UCSD-AML1 (cell line): ENCODE data around the gene FLOT2.
"Not testable (repeated sequence)": the region's sequence is repeated elsewhere in the genome, so short reads cannot be mapped to it uniquely, and the experiment has no call there.

Experiments
- DNase-seq: peaks from one replicate; lab custom pipeline; 2025; ENCODE audit not compliant: unreplicated experiment; lab: John Stamatoyannopoulos, UW

The FLOT2 gene

DNA sequence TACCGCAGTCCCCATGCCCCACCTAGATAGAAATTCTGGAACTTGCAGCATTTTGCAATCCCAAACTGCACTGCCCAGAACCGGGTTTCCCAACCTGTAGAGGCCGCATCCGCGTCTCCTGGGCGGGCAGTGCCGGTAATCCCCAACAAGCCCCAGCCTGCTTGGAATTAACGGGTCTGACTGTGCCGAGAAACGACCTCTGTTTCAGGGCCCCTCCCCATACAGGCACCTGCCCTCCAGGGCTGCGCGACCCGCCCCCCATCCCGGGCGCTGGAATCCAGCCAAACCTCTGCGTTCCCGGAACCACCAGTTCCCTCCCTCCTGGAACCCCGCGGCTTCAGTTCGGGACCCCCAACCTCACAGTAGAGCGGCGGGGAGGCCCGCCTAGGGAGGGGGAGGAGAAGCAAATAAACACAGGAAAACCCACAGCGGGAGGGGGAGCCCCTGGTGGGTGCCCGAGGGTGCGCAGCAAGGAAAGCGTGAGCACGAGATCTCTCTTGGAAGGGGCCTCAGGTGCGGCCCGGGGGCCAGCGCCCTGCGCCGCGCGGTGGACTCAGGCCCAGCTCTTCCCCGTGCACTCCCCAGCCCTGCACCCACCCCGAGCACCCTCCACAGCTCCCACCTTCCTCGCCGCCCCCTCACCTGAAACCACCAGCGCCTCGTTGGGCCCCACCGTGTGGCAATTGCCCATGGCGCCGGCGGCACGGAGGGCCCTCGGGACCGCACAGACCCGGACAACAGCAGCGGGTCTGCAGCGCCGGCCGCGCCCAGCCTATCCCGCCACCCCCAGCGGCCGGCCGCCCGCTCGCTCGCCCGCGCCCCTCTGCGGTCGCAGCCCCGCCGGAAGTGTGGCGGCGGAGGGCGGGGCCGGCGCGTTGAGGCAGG, at the start of gene FLOT2:
FLOT2 (minus strand) TSS at position 850 of the 885 bp plus-strand sequence; CDS start at position 691, 159 bp downstream.
- DNase-seq: peak; percentile 69

GRCh38 chr17:28946239-28946638, 48.7 kb upstream of the FLOT2 start:
- DNase-seq: no peak

- no peak for DNase-seq
These were observed 47.6 kb upstream of the FLOT2 start for GRCh38 chr17:28944862-28945741.

GRCh38 chr17:28944343-28944742, 46.8 kb upstream of the FLOT2 start:
- DNase-seq: no peak

GRCh38 chr17:28942925-28943324, 45.4 kb upstream of the FLOT2 start:
- DNase-seq: no peak

GRCh38 chr17:28941251-28941650, 43.7 kb upstream of the FLOT2 start:
- DNase-seq: no peak

DNA sequence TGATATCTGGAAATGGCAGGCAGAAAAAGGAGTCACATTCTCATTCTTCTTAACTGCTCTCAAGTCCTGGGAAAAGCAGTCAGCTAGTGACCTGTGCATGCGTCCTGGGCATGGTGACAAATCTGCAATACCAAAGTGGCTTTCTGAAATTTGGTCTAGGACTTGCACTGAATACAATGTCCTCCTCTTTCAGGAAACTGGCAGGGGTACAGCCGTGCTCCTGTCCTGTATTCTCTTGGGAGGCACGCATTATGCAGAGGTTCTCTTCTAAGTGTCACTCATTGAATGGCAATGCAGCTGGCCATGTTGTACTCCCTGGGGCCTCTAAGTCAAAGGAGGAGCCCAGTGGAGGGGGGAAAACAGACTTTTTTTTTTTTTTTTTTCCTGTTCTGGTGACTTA, 43.1 kb upstream of the FLOT2 start:
- DNase-seq: no peak

DNA sequence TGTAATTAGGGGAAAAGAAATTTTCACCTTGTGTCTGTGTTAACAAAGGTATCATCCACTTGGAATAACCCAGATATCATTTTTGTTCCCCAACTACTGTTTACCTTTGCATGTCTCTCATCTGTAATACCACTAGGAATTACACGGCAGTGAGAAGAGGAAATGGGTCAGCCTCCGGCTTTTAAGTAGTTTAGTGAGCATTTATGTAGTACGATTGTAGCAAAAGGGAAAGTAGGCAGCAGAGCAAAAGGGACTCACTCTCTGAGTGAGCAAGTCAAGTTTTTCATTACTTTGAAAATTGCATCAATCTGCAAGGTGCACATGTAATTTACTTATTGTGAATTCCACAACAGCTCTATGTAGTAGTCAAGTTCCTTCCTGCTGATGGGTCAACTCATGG, 42.6 kb upstream of the FLOT2 start:
- no peak for DNase-seq

GRCh38 chr17:28938552-28938951, 41.0 kb upstream of the FLOT2 start:
- no peak for DNase-seq

DNA sequence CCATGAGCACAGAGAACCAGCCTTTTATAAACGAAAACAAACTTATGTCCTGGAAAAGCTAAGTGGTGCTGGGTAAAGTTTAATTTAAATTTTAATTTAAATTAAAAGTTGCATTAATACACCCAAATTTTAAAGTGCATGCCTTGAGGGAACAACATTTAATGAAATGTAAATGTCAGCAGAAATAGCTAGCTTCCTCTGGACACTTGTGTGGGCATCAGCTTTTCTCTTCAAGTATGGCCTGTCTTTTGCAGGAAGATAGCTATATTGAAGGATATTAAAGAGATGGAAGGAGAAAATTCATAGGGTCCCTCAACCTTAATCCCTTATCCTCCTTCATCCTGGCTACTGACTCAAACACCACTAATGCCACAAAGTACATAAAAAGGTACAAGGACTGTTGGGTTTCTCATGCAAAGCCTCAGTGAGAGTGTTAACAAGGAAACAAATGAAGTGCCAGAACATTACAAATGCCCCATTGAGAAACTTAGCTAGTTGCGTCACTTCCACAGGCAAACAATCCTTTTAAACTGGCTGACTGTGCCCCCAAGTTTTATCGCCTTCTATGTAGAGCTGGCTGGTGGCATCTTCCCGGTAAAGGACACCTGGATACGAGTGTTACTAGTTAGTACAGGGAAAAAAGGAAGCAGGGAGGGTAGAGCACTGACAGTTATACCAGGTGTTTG, 39.7 kb upstream of the FLOT2 start:
- DNase-seq: no peak

- DNase-seq: no peak
These were observed 38.4 kb upstream of the FLOT2 start for GRCh38 chr17:28935744-28936460.

DNA sequence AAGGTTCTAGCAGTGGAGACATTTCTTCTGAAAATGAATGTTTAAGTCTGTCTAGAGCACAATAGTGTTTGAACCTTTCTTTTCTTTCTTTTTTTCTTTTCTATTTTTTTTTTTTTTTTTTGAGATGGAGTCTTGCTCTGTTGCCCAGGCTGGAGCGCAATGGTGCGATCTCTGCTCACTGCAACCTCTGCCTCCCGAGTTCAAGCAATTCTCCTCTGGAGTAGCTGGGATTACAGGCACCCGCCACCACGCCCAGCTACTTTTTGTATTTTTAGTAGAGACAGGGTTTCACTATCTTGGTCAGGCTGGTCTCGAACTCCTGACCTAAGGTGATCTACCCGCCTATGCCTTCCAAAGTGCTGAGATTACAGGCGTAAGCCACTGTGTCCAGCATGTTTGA, 37.0 kb upstream of the FLOT2 start:
- not testable (repeated sequence) for DNase-seq

GRCh38 chr17:28929787-28930186, 32.3 kb upstream of the FLOT2 start:
- DNase-seq: no peak

GRCh38 chr17:28928061-28928460, 30.5 kb upstream of the FLOT2 start:
- DNase-seq: no peak

DNA sequence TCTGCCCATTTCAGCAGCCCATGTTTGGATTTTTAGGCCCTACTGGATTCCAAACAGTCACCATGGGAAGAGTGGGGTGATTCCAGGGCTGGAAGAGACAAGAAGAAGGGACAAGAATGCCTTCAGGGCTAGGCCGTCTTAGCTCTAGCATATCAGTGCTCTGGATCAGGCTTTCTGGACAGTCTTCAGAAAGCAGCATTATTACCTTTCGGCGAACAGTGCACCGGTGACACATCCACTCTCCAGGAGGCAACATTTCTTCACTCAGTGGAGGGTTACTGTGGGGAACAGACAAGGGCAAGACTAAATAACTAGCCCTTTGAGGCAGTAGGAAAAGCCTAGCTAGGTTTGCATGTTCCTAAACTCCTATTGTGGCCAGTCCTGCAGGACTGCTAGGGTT, 29.3 kb upstream of the FLOT2 start:
- DNase-seq: no peak

DNA sequence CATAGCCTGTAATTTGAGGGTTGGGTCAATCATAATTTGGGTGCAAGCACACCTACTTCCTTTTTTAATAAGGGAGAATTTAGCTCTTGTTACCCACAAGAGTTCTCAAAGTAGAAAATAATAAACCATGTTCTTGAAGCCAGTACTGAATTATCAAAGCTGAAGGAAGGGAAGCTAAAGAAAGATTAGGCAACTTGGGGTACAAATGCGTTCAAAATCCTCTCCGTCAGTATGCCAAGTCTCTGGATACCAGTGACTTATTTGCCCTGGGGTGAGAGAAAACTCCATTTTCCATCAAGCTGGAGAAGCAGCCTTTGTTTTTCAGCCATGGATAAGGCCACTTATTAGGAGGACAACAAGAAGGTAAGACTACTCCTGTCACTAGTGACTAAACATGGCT, 28.8 kb upstream of the FLOT2 start:
- no peak for DNase-seq

DNA sequence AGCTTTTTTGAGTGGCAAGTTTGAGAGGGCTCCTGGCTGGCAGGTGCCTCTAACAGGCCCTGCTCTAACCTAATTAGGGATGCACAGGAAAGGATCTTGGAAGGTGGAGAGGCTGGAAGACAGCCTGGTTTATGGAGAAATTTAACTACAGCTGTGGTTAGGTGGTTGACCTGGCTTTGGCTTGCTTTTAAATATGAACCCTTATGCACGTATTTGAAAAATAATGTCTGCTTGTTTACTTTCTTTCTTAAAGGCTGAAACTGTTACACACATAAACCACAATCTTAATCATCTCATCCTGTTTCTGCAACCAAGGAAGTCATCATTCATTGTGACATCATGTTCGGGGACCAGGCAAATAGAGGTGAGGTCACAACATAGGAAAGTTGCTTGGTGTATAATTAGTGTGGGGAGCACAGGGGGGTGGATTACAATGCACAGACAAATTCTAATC, 28.4 kb upstream of the FLOT2 start:
- DNase-seq: no peak

DNA sequence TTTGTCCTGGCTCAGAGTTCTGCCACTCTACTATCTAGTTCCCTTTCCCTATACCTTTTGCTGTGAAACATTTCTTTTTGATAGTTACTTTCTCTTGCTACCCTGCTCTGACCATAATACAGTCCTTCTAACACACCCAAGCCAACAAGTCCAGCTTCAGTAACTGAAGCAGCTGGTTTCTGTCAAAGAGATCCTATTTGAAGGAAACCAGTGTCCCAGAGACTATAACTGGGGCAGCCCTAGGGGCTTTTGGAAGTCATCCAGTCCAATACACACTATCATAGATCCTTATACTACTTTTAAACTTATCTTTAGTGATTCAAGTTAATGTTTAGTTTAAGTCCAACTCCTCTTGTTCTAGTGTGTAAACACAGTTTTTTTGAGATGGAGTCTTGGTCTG, 22.7 kb upstream of the FLOT2 start:
- DNase-seq: no peak

DNA sequence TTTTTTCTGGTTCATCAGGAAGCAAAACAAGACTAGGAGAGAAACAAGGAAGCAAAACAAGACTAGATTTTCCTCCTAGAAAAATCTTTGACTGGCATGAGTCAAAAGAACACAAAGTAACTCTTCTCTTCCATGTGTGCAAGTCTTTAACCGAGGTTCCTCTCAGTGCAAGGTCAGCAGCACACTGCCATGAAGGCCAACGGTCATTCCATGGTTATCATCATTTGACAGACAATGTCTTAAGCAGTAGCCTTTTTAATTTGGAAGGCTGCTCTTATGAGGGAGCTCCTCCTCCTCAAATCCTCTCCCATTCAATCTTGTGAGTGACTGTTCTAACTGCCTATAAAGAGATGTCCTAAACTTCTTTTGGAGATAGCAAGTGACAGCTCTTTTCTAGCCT, 20.8 kb upstream of the FLOT2 start:
- DNase-seq: no peak

DNA sequence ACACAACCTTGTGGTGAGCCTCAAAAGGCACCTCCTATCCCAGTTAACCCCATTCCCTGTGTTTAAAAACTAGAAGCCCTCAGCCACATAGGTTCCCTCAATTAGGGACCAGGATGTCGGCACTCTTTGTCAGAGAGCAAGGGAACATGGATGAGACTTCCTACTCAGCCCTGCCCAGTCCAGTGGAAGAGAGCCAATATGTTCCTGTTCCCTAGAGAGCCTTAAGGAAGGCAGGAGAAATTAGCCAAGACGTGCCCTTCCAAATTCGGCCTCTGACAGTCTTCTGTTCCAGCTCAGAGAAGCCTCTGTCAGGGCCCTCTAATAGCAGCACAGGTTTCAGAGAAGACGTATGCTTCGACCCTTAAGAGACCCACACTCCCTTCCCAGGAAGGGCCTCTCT, 19.9 kb upstream of the FLOT2 start:
- no peak for DNase-seq

DNA sequence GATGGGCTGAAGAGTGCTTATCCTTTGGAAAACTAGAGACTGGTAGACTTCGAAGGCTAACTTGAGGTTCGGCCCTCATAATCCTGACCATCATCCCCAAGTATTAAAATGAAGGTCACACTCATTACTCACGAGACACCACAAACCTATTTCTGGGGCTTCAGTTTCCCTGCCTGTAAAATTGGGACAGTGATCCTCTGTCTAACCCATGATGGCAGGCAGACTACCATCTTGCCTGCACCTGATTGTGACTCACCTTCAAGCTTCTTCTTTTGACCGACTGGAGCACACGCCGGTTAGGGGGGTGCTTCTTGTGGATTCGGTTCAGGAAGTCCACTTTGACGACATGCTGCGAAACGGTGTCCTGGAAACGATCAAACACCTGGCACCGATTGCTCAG, 19.5 kb upstream of the FLOT2 start:
- DNase-seq: no peak
